ENCODE measurements around the gene CCDC63.

- TF ChIP-seq NR3C1 (CRISPR knock-in tag; conservative IDR thresholded peaks at IDR 0.05; ENCODE audit: low read depth) (no peak), OVOL2 (CRISPR knock-in tag; IDR thresholded peaks at IDR 0.05; ENCODE audit: borderline replicate concordance) (no peak), ARID4B (CRISPR knock-in tag; IDR thresholded peaks at IDR 0.05; ENCODE audit: borderline replicate concordance) (no peak), ZNF512 (CRISPR knock-in tag; IDR thresholded peaks at IDR 0.05; ENCODE audit: borderline replicate concordance) (no peak)
- TF ChIP-seq, protein P1, sequence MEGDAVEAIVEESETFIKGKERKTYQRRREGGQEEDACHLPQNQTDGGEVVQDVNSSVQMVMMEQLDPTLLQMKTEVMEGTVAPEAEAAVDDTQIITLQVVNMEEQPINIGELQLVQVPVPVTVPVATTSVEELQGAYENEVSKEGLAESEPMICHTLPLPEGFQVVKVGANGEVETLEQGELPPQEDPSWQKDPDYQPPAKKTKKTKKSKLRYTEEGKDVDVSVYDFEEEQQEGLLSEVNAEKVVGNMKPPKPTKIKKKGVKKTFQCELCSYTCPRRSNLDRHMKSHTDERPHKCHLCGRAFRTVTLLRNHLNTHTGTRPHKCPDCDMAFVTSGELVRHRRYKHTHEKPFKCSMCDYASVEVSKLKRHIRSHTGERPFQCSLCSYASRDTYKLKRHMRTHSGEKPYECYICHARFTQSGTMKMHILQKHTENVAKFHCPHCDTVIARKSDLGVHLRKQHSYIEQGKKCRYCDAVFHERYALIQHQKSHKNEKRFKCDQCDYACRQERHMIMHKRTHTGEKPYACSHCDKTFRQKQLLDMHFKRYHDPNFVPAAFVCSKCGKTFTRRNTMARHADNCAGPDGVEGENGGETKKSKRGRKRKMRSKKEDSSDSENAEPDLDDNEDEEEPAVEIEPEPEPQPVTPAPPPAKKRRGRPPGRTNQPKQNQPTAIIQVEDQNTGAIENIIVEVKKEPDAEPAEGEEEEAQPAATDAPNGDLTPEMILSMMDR (IDR thresholded peaks at IDR 0.05) = no peak
Measured at GRCh38 chr12:110906083-110906482, 59.3 kb downstream of the CCDC63 start.
